ENCODE data around the gene RBFOX1. TPM values are rescaled to one million over a fixed set of nuclear protein-coding genes. Genes with fewer than 3 reads are reported as not detected.

Gene RBFOX1
- polyA plus RNA-seq, 1 donor from 2014 or later = 56.8 TPM

DNA sequence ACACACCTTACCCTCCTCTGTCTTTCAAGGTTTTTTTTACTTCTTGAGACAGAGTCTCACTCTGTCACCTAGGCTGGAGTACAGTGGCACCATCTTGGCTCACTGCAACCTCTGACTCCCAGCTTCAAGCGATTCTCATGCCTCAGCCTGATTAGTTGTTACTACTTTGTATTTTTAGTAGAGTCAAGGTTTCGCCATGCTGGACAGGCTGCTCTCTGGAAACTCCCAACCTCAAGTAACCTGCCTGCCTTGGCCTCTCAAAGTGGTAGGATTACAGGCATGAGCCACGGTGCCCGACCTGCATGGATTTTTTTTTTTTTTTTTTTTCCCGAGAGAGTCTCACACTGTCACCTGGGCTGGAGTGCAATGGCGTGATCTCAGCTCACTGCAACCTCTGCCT, 273.2 kb downstream of the RBFOX1 start:
- Histone ChIP-seq H3K4me3 (ENCODE audit: low read length) (no peak overlapping the region), H3K79me2 (replicated peaks; ENCODE audit: insufficient read depth, low read length) (no peaks in the 10 kb centered on the region), H3K9ac (ENCODE audit: low read length) (no peak overlapping the region), H3K9me3 (ENCODE audit: low read length) (no peaks in the 10 kb centered on the region), H2AFZ (ENCODE audit: low read depth, low read length) (no peak overlapping the region), H3F3A (ENCODE audit: insufficient read depth, low read length, poor library complexity, severe bottlenecking) (no peaks in the 10 kb centered on the region), H3K36me3 (ENCODE audit: insufficient read depth, low read length) (no peaks in the 10 kb centered on the region), H3K27me3 (ENCODE audit: insufficient read depth, low read depth, low read length) (no peaks in the 10 kb centered on the region), H3K9me2 (ENCODE audit: insufficient read depth, low read length) (no peaks in the 10 kb centered on the region), H3K4me2 (ENCODE audit: low read length) (no peak overlapping the region), H4K20me1 (ENCODE audit: insufficient read depth) (no peaks in the 10 kb centered on the region), H3K27ac (ENCODE audit: low read length) (no peak overlapping the region)
- no peak for TF ChIP-seq POLR2AphosphoS5 (IDR thresholded peaks at IDR 0.05)
- no peak for TF ChIP-seq EP300 (conservative IDR thresholded peaks at IDR 0.05; ENCODE audit: poor library complexity, severe bottlenecking)
- no peak for TF ChIP-seq SMC3 (conservative IDR thresholded peaks at IDR 0.05; ENCODE audit: poor library complexity)
- no peak for TF ChIP-seq EZH2 (IDR thresholded peaks at IDR 0.05; ENCODE audit: borderline replicate concordance, insufficient read depth, low read length, poor library complexity, severe bottlenecking)
- no peak for TF ChIP-seq TAF1 (IDR thresholded peaks at IDR 0.05; ENCODE audit: low read depth)
- TF ChIP-seq, protein P1, sequence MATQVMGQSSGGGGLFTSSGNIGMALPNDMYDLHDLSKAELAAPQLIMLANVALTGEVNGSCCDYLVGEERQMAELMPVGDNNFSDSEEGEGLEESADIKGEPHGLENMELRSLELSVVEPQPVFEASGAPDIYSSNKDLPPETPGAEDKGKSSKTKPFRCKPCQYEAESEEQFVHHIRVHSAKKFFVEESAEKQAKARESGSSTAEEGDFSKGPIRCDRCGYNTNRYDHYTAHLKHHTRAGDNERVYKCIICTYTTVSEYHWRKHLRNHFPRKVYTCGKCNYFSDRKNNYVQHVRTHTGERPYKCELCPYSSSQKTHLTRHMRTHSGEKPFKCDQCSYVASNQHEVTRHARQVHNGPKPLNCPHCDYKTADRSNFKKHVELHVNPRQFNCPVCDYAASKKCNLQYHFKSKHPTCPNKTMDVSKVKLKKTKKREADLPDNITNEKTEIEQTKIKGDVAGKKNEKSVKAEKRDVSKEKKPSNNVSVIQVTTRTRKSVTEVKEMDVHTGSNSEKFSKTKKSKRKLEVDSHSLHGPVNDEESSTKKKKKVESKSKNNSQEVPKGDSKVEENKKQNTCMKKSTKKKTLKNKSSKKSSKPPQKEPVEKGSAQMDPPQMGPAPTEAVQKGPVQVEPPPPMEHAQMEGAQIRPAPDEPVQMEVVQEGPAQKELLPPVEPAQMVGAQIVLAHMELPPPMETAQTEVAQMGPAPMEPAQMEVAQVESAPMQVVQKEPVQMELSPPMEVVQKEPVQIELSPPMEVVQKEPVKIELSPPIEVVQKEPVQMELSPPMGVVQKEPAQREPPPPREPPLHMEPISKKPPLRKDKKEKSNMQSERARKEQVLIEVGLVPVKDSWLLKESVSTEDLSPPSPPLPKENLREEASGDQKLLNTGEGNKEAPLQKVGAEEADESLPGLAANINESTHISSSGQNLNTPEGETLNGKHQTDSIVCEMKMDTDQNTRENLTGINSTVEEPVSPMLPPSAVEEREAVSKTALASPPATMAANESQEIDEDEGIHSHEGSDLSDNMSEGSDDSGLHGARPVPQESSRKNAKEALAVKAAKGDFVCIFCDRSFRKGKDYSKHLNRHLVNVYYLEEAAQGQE (IDR thresholded peaks at IDR 0.05; ENCODE audit: borderline replicate concordance) = no peak
- TF ChIP-seq RAD21 (conservative IDR thresholded peaks at IDR 0.05) = no peak
- TF ChIP-seq MXI1 (conservative IDR thresholded peaks at IDR 0.05; ENCODE audit: poor library complexity, severe bottlenecking) = no peak
- TF ChIP-seq, protein P2, sequence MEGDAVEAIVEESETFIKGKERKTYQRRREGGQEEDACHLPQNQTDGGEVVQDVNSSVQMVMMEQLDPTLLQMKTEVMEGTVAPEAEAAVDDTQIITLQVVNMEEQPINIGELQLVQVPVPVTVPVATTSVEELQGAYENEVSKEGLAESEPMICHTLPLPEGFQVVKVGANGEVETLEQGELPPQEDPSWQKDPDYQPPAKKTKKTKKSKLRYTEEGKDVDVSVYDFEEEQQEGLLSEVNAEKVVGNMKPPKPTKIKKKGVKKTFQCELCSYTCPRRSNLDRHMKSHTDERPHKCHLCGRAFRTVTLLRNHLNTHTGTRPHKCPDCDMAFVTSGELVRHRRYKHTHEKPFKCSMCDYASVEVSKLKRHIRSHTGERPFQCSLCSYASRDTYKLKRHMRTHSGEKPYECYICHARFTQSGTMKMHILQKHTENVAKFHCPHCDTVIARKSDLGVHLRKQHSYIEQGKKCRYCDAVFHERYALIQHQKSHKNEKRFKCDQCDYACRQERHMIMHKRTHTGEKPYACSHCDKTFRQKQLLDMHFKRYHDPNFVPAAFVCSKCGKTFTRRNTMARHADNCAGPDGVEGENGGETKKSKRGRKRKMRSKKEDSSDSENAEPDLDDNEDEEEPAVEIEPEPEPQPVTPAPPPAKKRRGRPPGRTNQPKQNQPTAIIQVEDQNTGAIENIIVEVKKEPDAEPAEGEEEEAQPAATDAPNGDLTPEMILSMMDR (IDR thresholded peaks at IDR 0.05; ENCODE audit: poor library complexity, severe bottlenecking) = no peak

DNA sequence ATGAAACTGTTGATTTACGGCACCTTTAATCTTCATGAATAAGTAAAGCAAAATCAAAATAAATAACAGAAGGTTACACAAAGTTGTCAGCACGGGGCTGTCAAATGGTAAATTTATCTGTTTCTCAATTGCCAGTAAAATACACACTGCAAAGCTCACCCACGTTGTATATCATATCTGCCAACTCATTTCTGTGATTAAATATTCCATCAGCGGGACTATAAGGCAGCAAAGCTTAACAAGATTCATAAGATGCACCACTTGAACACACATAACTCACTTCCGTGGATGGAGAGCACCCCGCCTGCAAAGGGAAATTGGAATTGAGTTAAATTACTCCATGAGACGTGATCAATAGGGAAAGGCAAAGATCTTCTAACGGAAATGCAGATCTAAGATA, 280.0 kb downstream of the RBFOX1 start:
- Histone ChIP-seq H3K9ac (ENCODE audit: low read length) (no peak overlapping the region), H3K4me3 (ENCODE audit: low read length) (no peak overlapping the region), H3K9me2 (ENCODE audit: insufficient read depth, low read length) (no peaks in the 10 kb centered on the region), H3F3A (ENCODE audit: insufficient read depth, low read length, poor library complexity, severe bottlenecking) (no peaks in the 10 kb centered on the region), H3K27me3 (ENCODE audit: insufficient read depth, low read depth, low read length) (no peaks in the 10 kb centered on the region), H3K27ac (ENCODE audit: low read length) (no peak overlapping the region), H3K9me3 (ENCODE audit: low read length) (no peaks in the 10 kb centered on the region), H2AFZ (ENCODE audit: low read depth, low read length) (no peak overlapping the region), H3K79me2 (replicated peaks; ENCODE audit: insufficient read depth, low read length) (no peaks in the 10 kb centered on the region), H4K20me1 (ENCODE audit: insufficient read depth) (no peaks in the 10 kb centered on the region), H3K4me2 (ENCODE audit: low read length) (no peak overlapping the region), H3K36me3 (ENCODE audit: insufficient read depth, low read length) (no peaks in the 10 kb centered on the region)
- TF ChIP-seq, protein P2 (IDR thresholded peaks at IDR 0.05; ENCODE audit: poor library complexity, severe bottlenecking) = no peak
- TF ChIP-seq MXI1 (conservative IDR thresholded peaks at IDR 0.05; ENCODE audit: poor library complexity, severe bottlenecking) = no peak
- no peak for TF ChIP-seq SMC3 (conservative IDR thresholded peaks at IDR 0.05; ENCODE audit: poor library complexity)
- TF ChIP-seq POLR2AphosphoS5 (IDR thresholded peaks at IDR 0.05) = no peak
- no peak for TF ChIP-seq EP300 (conservative IDR thresholded peaks at IDR 0.05; ENCODE audit: poor library complexity, severe bottlenecking)
- TF ChIP-seq, protein P1 (IDR thresholded peaks at IDR 0.05; ENCODE audit: borderline replicate concordance) = no peak
- no peak for TF ChIP-seq TAF1 (IDR thresholded peaks at IDR 0.05; ENCODE audit: low read depth)
- no peak for TF ChIP-seq EZH2 (IDR thresholded peaks at IDR 0.05; ENCODE audit: borderline replicate concordance, insufficient read depth, low read length, poor library complexity, severe bottlenecking)
- no peak for TF ChIP-seq RAD21 (conservative IDR thresholded peaks at IDR 0.05)
